ENCODE data around the gene PRRT3. TPM values are rescaled to one million over a fixed set of nuclear protein-coding genes. Genes with fewer than 3 reads are reported as not detected.
A peak's percentile ranks its signal among the peaks of the same experiment; 100 is the strongest.

The PRRT3 gene
- total and polyA plus RNA-seq, 2 of the 13 experiments (the other 11 are each of a cell fraction or from before 2014, with no cell fraction given), result 0.22 to 0.44 TPM

DNA sequence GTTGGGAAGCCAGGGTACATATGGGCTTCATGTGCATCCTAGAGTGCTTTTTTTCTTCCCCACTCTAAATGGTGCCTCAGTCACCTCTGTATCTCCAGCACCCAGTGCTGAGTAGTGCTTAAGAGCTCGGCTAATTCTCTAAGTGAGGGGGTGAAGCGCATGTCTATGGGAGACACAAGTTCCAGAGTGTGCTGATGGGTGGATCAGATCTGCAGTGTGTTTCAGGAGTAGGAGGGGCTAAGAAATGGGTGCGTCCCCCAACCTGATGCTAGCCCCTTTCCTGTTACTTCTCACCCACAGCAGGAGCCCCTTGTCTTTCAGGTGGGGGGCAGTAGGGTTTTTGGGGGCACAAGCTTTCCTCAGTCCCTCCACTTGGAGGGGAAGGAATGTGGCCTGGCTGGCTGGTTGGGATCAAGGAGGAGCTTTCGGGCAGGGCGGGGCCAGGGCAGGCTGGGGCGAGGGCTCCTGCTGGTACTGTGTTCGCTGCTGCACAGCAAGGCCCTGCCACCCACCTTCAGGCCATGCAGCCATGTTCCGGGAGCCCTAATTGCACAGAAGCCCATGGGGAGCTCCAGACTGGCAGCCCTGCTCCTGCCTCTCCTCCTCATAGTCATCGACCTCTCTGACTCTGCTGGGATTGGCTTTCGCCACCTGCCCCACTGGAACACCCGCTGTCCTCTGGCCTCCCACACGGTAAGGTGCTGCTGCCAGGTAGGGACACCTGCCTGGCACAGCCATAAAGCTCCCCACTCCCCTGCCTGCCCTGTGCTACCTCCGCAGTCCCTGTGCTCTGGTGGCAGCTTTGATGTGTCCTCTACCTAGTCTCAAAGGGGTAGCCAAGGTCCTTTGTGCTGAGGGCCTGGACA lies 49.6 kb downstream of the PRRT3 start, which contains the start of gene IL17RE (continued):
- TF ChIP-seq, protein P1, sequence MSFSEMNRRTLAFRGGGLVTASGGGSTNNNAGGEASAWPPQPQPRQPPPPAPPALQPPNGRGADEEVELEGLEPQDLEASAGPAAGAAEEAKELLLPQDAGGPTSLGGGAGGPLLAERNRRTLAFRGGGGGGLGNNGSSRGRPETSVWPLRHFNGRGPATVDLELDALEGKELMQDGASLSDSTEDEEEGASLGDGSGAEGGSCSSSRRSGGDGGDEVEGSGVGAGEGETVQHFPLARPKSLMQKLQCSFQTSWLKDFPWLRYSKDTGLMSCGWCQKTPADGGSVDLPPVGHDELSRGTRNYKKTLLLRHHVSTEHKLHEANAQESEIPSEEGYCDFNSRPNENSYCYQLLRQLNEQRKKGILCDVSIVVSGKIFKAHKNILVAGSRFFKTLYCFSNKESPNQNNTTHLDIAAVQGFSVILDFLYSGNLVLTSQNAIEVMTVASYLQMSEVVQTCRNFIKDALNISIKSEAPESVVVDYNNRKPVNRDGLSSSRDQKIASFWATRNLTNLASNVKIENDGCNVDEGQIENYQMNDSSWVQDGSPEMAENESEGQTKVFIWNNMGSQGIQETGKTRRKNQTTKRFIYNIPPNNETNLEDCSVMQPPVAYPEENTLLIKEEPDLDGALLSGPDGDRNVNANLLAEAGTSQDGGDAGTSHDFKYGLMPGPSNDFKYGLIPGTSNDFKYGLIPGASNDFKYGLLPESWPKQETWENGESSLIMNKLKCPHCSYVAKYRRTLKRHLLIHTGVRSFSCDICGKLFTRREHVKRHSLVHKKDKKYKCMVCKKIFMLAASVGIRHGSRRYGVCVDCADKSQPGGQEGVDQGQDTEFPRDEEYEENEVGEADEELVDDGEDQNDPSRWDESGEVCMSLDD (CRISPR knock-in tag; IDR thresholded peaks at IDR 0.05; ENCODE audit: borderline replicate concordance), result no peak
- TF ChIP-seq, protein P2, sequence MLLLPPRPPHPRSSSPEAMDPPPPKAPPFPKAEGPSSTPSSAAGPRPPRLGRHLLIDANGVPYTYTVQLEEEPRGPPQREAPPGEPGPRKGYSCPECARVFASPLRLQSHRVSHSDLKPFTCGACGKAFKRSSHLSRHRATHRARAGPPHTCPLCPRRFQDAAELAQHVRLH (CRISPR knock-in tag; IDR thresholded peaks at IDR 0.05; ENCODE audit: borderline replicate concordance, low read depth), result peak; percentile 55; the same call in 1 of the 2 replicates
- TF ChIP-seq NCOR1 (IDR thresholded peaks at IDR 0.05; ENCODE audit: borderline replicate concordance, low read length) (no peak), ZSCAN12 (CRISPR knock-in tag; IDR thresholded peaks at IDR 0.05) (no peak), KDM4B (CRISPR knock-in tag; IDR thresholded peaks at IDR 0.05) (no peak), SALL2 (CRISPR knock-in tag; IDR thresholded peaks at IDR 0.05) (no peak), ZNF501 (CRISPR knock-in tag; IDR thresholded peaks at IDR 0.05) (peak; percentile 69), POGZ (CRISPR knock-in tag; IDR thresholded peaks at IDR 0.05) (peak; percentile 49), RBM39 (IDR thresholded peaks at IDR 0.05; ENCODE audit: low read depth, low read length, poor library complexity, severe bottlenecking) (no peak), ZNF230 (CRISPR knock-in tag; IDR thresholded peaks at IDR 0.05) (peak; percentile 52; the same call in 1 of the 2 replicates), ZNF543 (CRISPR knock-in tag; IDR thresholded peaks at IDR 0.05) (no peak), PPARG (CRISPR knock-in tag; conservative IDR thresholded peaks at IDR 0.05) (no peak), SP4 (CRISPR knock-in tag; IDR thresholded peaks at IDR 0.05) (no peak), ELF4 (CRISPR knock-in tag; IDR thresholded peaks at IDR 0.05; ENCODE audit: borderline replicate concordance) (no peak), ZNF205 (CRISPR knock-in tag; IDR thresholded peaks at IDR 0.05) (0 out of 2 replicates have a peak, but pooled peaks have one; percentile 18), NFRKB (IDR thresholded peaks at IDR 0.05) (no peak), U2AF2 (IDR thresholded peaks at IDR 0.05; ENCODE audit: low read depth, low read length) (no peak), MAFG (CRISPR knock-in tag; IDR thresholded peaks at IDR 0.05) (no peak), FOXP1 (IDR thresholded peaks at IDR 0.05) (no peak), FOXP1 (CRISPR knock-in tag; IDR thresholded peaks at IDR 0.05) (no peak), HIVEP1 (CRISPR knock-in tag; IDR thresholded peaks at IDR 0.05) (peak; percentile 32; the same call in 1 of the 2 replicates), ZSCAN22 (CRISPR knock-in tag; IDR thresholded peaks at IDR 0.05) (no peak), ZFP41 (CRISPR knock-in tag; IDR thresholded peaks at IDR 0.05; ENCODE audit: borderline replicate concordance) (no peak)
- TF ChIP-seq, protein P3, sequence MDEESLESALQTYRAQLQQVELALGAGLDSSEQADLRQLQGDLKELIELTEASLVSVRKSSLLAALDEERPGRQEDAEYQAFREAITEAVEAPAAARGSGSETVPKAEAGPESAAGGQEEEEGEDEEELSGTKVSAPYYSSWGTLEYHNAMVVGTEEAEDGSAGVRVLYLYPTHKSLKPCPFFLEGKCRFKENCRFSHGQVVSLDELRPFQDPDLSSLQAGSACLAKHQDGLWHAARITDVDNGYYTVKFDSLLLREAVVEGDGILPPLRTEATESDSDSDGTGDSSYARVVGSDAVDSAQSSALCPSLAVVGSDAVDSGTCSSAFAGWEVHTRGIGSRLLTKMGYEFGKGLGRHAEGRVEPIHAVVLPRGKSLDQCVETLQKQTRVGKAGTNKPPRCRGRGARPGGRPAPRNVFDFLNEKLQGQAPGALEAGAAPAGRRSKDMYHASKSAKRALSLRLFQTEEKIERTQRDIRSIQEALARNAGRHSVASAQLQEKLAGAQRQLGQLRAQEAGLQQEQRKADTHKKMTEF (CRISPR knock-in tag; IDR thresholded peaks at IDR 0.05), result peak; percentile 46; the same call in 1 of the 2 replicates
- TF ChIP-seq, protein P4, sequence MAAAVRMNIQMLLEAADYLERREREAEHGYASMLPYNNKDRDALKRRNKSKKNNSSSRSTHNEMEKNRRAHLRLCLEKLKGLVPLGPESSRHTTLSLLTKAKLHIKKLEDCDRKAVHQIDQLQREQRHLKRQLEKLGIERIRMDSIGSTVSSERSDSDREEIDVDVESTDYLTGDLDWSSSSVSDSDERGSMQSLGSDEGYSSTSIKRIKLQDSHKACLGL (CRISPR knock-in tag; IDR thresholded peaks at IDR 0.05), result peak; percentile 88

Data from HepG2 (cell line).